Spleen (tissue), 7 donors: ENCODE results near the gene CIITA.

ENCODE experiments used
- CTCF ChIP-seq, 11 experiments: fragments of 200-600 bp in 7 of 11; fragments of 450-650 bp in 4 of 11; sonication (generic) in 4 of 11; IDR thresholded peaks in 8 of 11; conservative IDR thresholded peaks in 3 of 11; 1 replicate in 7 of 11; 2 replicates in 4 of 11; pipeline versions ENCODE4 v1.4.0 to v1.8.0; 2016 to 2021; ENCODE audit warnings: antibody characterized with exemption in 11 of 11, inconsistent platforms in 4 of 11, mild to moderate bottlenecking in 1 of 11
- POLR2A ChIP-seq, 3 donors: fragments of 450-650 bp; IDR thresholded peaks; one replicate each; pipeline ENCODE4 v1.5.1; 2017; ENCODE audit warnings: antibody characterized with exemption in 3 of 3, mild to moderate bottlenecking in 1 of 3
- donor health status: DM: no; HTN: no; CAD: no; lungs with moderate emphysema.
- donor health status: DM: no; HTN: no; CAD: no.
- donor health status: DM: no; HTN: no; CAD: no.

DNA sequence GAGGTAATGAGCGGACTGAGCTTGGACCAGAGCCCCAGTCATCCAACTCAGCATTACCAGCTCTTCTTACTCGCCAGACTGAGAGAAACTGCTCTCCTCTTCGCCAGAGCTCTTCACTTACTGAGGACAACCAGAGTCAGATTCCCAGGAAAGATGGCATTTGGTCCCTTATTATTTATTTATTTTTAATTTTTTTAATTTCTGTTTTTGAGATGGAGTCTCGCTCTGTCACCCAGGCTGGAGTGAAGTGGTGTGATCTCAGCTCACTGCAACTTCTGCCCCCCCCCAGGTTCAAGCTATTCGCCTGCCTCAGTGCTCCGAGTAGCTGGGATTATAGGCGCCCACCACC, 42.0 kb downstream of the CIITA start:
- TF ChIP-seq CTCF (IDR thresholded peaks at IDR 0.05 in 8 of 11, conservative IDR thresholded peaks at IDR 0.05 in 3 of 11) (peak in 4 of 11 experiments; percentile 12 to 52 (median 32)), POLR2A (IDR thresholded peaks at IDR 0.05) (no peak)
